NCI-H82 treated with DMSO at 0.1 percent for 48 hours (cell line): ENCODE measurements around the gene PPM1A.
A peak's percentile ranks its signal among the peaks of the same experiment; 100 is the strongest.
"Not testable (repeated sequence)": the region's sequence is repeated elsewhere in the genome, so short reads cannot be mapped to it uniquely, and the experiment has no call there.

ENCODE experiments used
- DNase-seq: peaks from one replicate; lab custom pipeline; 2025; ENCODE audit not compliant: unreplicated experiment; lab: John Stamatoyannopoulos, UW

PPM1A gene

DNA sequence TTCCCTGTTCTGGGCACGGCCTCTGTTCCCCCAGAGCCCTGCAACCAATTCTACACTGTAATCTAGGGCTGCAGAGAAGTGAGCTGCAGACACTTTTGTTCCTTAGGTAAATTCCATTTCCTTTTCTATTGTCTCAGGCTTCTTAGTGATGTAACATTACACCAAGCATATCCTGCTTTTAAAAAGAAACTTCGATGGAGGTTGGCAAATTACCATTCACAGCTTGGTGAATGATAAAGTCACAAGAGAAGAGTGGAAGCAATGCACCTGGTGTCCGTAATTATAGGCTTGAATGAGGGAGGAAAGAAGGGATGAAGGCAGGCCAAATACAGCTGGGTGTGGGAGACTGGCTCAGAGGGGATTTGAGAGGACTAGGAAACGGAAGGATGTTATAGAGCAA lies 68.6 kb downstream of the PPM1A start:
- DNase-seq: peak; percentile 16

DNA sequence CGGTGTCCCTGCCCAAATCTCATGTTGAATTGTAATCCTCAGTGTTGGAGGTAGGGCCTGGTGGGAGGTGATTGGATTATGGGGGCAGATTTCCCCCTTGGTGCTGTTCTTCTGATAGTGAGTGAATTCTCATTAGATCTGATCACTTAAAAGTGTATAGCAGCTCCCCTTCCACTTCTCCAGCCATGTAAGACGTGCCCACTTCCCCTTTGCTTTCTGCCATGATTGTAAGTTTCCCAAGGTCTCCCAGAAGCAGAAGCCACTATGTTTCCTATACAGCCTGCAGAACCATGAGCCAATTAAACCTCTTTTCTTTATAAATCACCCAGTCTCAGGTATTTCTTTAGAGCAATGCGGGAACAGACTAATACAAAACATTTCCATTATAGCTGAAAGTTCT lies 71.8 kb downstream of the PPM1A start:
- DNase-seq: not testable (repeated sequence)

DNA sequence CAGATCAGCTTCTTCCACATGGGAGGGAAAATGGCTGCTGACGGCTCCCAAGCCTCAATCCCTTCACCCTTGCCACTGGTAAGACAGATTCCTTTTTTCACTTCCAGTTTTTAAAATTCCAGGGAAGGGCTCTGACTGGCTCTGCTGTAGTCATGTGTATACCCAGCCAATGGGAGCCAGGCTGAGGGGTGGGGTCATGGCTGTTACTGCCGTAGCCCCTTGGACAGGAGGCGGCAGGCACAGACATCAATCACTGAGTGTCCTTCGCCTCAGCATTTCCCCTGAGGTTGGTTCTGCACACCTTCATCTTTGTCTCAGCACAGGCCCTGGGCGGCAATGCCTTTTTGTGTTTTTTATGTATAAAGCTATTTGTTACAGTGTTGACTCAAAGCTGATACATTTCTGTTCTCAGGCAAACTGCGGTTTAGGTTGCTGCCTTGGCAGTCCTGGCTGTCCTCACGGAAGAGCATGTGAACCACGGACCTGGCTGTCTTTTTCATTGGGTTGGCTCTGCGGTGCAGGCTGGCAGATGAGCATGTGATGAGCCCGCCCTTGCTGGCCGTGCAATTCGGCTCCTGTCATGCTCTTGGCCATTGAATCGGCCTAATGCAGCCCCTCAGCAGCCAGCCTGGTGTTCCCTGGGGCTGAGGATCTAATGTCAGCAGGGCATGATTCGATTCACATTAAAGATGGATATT lies 74.3 kb downstream of the PPM1A start:
- no peak for DNase-seq

GRCh38 chr14:60324837-60325236 lies 75.8 kb downstream of the PPM1A start:
- DNase-seq: no peak

DNA sequence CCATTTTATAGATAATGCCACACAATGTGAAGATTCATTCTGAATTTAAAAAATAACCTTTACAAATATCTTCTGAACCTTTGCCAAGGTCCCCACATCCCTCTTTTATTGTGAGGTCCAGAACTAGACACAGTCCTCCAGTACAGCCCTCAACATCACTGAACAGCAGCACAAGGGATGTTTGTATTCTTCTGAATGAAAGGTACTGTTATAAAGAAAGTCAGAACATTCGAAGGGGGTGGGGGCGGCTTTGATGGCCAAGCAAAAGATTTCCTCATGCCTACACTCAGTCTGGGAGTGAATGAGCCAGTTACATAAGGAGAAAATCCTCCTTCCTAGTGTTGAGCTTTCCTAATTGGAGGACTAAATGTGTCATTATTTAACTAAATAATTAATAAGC lies 77.3 kb downstream of the PPM1A start:
- DNase-seq: no peak

DNA sequence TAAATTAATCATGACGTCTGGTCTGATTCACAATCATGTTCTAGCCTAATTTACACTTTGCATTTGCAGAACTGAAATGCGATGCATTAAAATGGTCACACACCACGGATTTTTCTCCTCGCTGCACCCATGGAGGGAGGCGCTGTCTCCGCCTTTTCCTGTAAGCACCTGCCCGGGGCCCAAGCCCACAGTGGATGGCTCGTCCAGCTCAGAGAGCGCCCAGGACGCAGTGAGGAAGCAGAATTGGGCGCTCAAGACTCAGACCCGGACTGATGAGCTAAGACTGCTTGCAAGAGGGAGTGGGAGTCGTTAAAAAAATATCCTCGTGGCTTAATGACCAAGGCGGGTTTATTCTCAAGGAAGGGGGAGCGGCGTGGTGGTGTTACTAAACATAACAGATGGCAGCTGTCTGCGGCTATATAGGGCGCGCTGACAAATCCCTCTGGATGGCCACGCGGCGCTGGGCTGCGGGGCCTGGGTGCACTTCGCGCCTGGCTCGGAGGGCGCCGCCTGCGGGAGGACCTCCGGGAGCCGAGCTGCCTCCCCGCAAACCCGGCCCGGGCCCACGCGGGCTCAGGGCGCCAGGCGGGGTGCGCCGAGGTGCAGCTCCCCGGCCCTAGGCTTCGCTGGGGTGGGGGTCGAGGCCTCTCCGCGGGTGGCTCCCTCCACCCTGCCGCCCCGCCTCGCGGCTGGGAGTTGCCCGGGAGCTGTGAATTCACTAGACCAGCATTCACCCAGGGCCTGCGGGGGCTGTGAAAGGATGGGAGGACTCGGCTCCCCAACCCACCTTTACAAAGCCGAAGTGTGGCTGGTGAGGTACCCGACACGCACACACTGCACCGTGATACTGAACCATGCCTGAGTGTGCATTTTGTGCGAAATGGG lies 78.7 kb downstream of the PPM1A start:
- peak; percentile 71 for DNase-seq

DNA sequence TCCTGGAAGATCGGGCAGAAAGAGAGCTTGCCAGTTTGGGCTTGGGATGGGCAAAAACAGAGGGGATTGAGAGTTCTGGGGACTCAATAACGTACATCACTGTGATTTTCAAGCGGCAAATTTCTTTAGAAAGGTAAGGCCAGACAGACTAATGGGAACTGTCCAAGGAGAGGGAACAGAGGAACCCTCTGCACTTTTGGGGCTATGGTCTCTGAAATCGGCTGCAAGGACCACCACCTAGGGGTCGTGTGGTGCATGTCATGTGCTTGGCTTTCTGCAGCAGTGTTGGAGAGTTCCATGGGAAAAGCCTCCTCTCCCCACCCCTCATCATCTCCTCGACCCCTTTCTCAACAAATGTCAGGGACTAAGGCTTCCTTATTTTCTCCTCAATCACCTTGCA lies 79.6 kb downstream of the PPM1A start:
- no peak for DNase-seq

- no peak for DNase-seq
These were observed 80.3 kb downstream of the PPM1A start for GRCh38 chr14:60329274-60329673.

DNA sequence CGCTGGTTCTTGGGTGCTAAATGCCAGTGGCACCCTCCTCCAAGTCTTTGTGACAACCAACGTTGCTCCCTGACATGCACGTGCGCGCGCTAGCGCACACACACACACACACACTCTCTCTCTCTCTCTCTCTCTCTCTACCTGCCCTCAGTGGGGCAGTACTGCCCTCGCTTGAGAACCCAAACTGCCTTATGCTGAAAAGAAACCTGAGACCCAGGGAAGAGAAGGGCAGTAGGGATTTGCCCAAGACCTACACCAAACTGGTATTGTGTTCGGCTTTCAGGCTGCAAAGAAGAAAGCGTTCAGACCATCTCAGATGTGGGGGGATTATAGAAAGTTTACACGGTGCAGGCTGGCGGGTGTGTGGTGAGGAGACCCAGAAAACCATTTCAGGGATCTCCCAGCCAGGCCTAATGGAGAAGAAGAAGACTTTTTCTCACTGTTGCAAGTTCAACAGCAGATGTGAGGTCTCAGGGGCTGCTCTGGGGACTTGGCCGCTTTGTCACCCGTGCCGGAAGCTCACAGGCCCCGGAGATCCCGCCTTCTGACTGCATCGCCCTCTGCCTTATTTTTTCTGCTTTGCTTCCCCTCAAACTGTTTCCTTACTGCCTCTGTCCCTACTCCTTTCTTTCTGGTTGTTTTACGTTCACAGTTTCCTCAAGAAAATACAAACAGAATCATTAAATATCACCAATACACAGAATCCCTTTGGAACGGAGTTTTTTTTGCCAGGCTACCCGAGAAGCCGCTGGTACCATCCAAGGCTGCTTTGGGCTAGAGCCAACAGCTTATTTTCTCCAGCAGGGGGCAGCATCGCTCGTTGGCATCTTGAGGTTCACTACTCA lies 82.4 kb downstream of the PPM1A start:
- DNase-seq: peak; percentile 72

- no peak for DNase-seq
These were observed 83.0 kb downstream of the PPM1A start for GRCh38 chr14:60332046-60332399.

GRCh38 chr14:60332869-60333268 lies 83.8 kb downstream of the PPM1A start:
- DNase-seq: no peak

DNA sequence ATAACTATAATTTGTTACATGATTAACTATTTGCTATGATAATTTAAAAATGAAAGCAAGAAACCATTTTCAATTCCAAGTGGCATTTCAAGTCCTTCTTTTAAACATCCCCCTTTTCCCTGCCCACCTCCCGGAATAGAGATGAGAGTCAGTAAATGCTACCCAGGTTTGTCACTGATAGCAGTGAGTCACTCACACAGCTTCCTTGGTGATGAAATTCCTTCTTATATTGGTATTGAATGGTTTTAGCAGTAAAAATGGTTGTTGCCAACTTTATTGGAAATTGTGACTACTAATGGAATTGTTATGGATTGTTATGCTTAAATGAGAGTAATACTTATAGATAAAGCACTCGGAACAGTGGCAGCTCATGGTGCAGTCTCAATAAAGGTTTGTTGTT lies 90.5 kb downstream of the PPM1A start:
- no peak for DNase-seq

DNA sequence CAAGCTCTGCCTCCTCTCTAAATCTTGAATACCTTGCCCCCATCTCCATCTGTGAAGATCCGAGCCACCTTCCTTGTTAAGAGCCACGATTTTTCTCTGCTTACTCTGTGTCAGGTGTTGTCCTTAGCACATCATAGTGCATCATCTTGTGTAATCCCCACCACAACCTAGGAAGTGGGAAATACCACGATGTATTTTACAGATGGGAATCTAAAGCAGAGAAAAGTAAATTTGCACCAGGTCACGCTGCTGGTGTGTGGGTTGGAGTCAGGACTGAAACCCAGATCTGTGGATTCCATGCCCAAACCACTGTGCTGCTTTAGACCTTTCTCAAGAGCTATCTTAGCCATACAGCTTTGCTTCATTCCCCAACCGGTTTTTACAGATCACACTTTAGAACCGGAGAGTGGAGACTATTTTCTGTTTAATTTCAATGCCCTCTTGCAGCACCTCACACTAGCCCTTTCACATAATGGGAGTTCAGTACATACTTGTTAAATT lies 94.6 kb downstream of the PPM1A start:
- no peak for DNase-seq

DNA sequence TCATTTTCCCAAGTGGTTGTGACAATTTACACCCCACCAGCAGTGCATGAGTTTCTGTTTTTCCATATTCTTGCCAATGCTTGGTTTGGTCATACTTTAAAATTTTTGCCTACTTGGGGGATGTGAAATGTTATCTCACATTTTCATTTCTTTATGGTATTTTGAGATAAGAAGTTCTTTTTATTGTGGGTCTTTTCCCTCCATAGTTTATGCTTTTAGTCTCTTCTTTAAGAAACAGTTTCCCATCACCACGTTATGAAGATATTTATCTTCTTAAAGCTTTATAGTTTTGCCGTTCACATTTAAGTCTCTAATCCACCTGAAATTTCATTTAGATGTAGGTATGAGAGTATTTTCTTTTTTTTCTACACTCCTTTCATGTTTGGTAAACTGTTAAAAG lies 95.7 kb downstream of the PPM1A start:
- DNase-seq: no peak

DNA sequence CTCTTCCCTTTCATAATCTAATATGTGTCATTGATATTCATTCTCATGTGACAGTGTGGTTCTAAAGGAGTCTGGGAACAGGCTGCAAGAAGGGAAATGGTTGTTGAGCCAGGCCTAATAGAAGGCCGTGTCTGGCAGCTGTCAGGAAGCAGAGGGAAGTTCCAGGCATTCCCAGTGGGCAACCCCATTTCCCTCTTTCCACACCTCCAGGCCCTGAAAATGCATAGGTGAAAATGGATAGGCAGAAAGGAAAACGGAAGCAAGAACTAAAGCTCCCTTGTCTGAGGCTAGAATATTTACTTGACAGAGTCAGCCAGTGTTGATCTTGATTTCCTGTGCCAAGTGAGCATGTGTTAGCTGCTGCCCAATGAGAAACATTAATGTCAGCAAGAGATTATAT lies 97.7 kb downstream of the PPM1A start:
- DNase-seq: no peak

DNA sequence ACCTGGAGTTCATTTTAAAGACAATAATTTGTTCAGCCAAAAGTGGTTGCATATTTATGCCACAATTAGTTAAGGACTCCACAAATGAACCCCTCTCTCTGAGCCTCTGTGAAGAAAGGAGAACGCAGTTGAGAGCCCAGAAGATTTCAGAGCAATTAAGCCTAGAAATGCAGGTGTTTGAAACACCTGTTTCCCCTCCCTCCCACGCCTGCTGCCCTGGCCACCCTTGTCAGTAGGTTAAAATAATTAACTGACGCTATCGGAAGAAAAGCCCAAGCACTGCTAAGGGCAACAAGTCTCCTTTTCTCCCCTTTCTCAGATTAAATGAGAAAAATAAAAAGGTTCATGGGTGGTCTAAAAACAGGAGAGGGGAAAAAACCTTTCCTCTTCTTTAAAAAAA lies 99.2 kb downstream of the PPM1A start:
- no peak for DNase-seq
